SK-MEL-5 (cell line): ENCODE data around the gene VWC2. TPM values are rescaled to one million over a fixed set of nuclear protein-coding genes. Genes with fewer than 3 reads are reported as not detected.
"Not testable (repeated sequence)": the region's sequence is repeated elsewhere in the genome, so short reads cannot be mapped to it uniquely, and the experiment has no call there.

Experiments used
- DNase-seq: peaks from one replicate; pipeline ENCODE4 v3.0.0-alpha.2; 2016; ENCODE audit warnings: low read depth, low spot score
- in situ Hi-C: cut with HindIII; loops from 2 replicates; pipeline ENCODE4 v1.10.0; 2016; ENCODE audit warnings: low sequenced_read_pairs, high pct_unique_total_duplicates, low pct_unique_long_range_greater_than_20kb
- total RNA-seq: library from RNA; depleted of rRNA; stranded (reverse); fragments of >200 nt; shearing (Covaris generic); gene quantifications from 2 replicates; pipeline ENCODE4 v1.2.3, GENCODE V29; 2014

VWC2 gene
- total RNA-seq, 1 experiment from 2014 or later, result not detected

DNA sequence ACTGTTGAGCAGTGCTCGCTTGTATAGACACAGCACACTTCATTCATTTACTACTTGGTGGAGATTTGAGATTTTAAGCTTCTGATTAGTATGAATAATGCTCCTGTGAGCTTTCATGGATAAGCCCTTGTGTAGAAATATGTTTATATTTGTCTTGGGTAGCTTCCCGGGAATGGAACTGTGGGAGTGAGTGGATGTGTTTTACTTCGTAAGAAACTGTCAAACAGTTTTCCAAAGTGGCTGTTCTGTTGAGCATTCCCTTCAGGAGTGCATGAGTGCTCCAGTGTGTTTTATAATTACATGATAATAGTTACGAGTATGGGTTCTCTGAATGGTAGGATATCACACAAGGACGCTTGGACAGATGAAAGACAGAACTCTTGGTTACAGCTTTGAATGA is 49.4 kb downstream of the VWC2 start:
- in situ Hi-C loops, result no loop called here
- no peak for DNase-seq

- in situ Hi-C loops, result no loop called here
Measured at GRCh38 chr7:49823566-49823965, 50.1 kb downstream of the VWC2 start.

GRCh38 chr7:49839863-49840645 is 66.6 kb downstream of the VWC2 start:
- in situ Hi-C loops, result no loop called here
- no peak for DNase-seq

More at GRCh38 chr7:49823566-49823965, 50.1 kb downstream of the VWC2 start:
- no peak for DNase-seq

- in situ Hi-C loops, result no loop called here
- no peak for DNase-seq
Measured at GRCh38 chr7:49840751-49841405, 67.4 kb downstream of the VWC2 start.

DNA sequence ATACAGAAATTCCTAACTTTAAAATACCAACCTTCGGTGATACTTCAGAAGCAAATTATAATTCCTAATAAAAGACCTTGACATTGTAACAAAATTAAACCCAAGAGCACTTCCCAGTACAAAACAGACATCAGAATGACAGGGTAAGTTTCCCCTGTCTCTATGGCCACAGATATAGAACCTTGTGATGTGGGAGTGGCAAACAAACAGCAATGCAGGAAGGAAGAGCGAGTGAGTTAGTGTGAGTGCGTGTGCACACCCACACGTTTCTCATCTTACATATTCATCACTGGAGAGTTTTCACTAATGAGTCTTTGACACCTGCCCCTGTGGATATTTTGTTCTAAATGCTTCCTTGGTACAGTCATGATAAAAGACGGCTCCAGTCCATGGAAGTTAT is 72.2 kb downstream of the VWC2 start:
- DNase-seq, result no peak
- in situ Hi-C loops, result no loop called here

- in situ Hi-C loops, result no loop called here
- no peak for DNase-seq
Measured at GRCh38 chr7:49848211-49848841, 74.9 kb downstream of the VWC2 start.

DNA sequence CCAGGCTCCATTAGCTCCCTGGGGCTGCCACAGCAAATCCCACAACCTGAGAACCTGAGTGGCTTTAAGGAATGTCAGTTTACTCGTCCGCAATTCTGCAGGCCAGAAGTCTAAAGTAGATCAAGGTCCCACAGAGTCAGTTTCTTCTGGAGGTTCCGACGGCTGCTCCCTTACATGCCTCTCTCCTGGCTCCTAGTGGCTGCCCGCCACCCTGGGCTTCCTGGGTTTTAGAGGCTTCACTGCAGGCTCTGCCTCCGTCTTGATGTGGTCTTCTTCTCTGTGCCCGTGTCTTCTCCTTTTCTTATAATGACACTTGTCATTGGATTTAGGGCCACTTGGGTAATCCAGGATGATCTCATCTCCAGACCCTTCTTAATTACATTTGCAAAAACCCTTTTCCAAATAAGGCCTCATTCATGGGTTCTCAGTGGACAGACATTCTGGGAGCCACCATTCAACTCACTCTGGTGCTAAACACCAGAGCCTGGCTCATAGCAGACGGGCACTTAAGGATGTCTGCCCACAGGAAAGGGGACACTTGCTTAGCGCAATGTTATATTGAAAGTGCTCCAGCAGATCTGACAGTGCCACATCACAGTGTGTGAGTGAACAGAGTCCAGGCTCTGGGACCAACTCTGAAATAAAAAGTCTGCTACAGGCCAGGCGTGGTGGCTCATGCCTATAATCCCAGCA is 77.6 kb downstream of the VWC2 start:
- DNase-seq, result peak; percentile 26
- in situ Hi-C loops, result no loop called here

- DNase-seq, in situ Hi-C loops: not testable (repeated sequence)
Measured at GRCh38 chr7:49851614-49851934, 78.1 kb downstream of the VWC2 start.

- in situ Hi-C loops, result no loop called here
- peak; percentile 86 for DNase-seq
Measured at GRCh38 chr7:49852619-49853462, 79.4 kb downstream of the VWC2 start.

GRCh38 chr7:49855281-49855980 is 82.0 kb downstream of the VWC2 start:
- in situ Hi-C loops, result no loop called here
- no peak for DNase-seq

DNA sequence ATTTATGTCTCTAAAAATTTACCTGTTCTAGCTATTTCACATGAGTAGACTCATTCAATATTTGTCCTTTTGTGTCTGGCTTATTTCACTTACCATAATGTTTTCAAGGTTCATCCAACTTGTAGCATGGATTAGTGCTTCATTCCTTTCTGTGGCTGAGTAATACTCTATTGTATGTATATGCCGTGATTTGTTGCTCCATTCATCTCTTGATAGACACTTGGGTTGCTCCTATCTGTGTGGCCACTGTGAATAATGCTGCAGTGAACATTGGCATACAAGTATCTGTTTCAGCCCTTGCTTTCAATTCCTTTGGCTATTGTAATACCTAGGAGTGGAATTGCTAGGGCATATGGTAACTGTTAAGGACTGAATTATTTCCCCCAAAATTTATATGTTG is 86.9 kb downstream of the VWC2 start:
- DNase-seq, result no peak
- in situ Hi-C loops, result no loop called here

DNA sequence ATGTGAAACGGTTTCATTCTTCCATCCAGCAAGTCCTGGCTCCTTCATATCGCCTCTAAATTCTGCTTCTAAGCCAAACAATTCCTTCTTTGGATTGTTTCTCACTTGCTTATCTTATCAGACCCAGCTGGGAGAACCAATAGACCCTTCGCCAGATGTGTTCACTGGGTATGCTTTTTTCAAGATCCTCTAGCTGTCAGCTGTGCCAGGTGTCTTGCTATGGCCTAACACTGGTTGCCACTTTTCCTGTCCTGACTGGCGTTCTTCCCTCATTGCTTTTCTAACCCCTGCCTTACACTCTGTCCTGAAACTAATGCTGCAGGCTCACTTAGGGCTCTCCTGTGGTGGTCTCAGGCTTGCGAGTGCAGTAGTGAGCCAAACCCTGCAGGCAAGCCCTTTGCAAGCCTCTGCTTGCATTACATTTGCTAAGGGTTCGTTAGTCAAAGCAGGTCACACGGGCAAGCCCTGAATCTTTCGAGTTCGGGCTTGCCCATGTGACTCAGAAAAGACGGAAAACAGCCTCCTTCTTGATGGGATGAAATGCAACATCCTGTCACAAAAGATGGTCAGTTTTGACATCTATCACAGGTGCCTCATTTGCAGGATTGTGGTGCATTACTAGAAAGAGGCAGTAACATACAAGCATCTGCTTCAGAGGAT is 92.8 kb downstream of the VWC2 start:
- DNase-seq, result no peak
- in situ Hi-C loops, result no loop called here

- in situ Hi-C loops, result no loop called here
- DNase-seq, result no peak
Measured at GRCh38 chr7:49866910-49867309, 93.5 kb downstream of the VWC2 start.

GRCh38 chr7:49873420-49873819 is 100.0 kb downstream of the VWC2 start:
- in situ Hi-C loops, result no loop called here
- no peak for DNase-seq

DNA sequence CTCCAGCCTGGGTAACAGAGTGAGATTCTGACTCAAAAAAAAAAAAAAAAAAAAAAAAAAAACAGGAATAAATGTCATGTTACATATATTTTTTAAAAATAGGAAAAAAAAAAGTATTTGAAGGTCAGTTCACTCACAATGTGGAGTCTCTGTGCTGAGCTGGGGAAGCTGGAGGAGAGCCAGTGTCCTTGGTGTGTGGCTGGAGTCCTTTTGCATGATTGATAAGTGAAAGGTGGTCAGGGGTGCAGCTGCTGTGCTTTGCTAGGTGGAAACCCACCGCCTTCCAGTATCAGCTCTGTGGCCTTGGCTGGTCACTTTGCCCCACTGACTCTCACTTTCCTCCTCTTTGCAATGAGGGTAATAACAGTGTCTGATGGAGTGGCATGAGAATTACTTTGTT is 101.9 kb downstream of the VWC2 start:
- no peak for DNase-seq
- in situ Hi-C loops, result no loop called here

DNA sequence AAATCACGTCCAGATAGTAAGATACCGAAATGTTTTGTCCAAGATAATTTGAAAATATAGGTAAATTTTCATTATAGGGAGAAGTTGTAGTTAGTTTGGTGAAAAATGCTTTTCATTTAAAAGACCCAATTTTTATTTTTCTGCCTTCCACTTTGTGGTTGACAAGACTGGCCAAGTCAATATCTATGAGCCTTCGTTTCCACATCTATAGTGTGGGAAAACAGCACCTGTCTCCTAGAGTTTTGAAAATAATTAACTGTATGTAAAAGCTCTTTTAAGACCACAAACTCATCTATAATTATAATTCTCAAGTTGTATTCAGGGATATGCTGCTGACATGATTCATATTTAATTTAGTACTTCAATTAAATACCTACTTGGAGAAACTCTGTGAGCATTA is 102.8 kb downstream of the VWC2 start:
- in situ Hi-C loops, result no loop called here
- no peak for DNase-seq

GRCh38 chr7:49878089-49878488 is 104.7 kb downstream of the VWC2 start:
- no peak for DNase-seq
- in situ Hi-C loops, result no loop called here
